PC-3 (cell line): ENCODE results near the gene RAD17. TPM values are rescaled to one million over a fixed set of nuclear protein-coding genes. Genes with fewer than 3 reads are reported as not detected.

Experiments used
- ATAC-seq: fragments of 200-7000 bp; cut with Tn5 transposase; 2 replicates; pipeline ENCODE4 v1.9.1; 2020; ENCODE audit warnings: mild to moderate bottlenecking, moderate library complexity
- BruUV-seq: library from RNA; stranded (reverse); fragments of 400-500 nt; replicated peaks from 2 replicates; lab custom pipeline; 2021; lab: Mats Ljungman, UMichigan
- CTCF ChIA-PET: fragments of 300-600 bp; sonication (Branson Sonifier 250); formaldehyde crosslinking; loops from one replicate; lab custom pipeline; 2022; ENCODE audit warnings: antibody characterized with exemption; lab: Charles Lee
- POLR2A ChIA-PET: fragments of 300-600 bp; sonication (Branson Sonifier 250); formaldehyde crosslinking; loops from one replicate; lab custom pipeline; 2022; ENCODE audit warnings: antibody characterized with exemption; ENCODE audit not compliant: unreplicated experiment; lab: Charles Lee
- DNase-seq: peaks from one replicate; pipeline ENCODE4 v3.0.0-alpha.2; 2015
- H2AFZ ChIP-seq: fragments of 300-600 bp; sonication (generic); 2 replicates; pipeline ENCODE4 v1.6.0; 2016; ENCODE audit warnings: antibody characterized with exemption, low read length
- H3F3A ChIP-seq: fragments of 300-600 bp; sonication (generic); one replicate; pipeline ENCODE4 v1.6.0; 2017; ENCODE audit warnings: antibody characterized with exemption, low read length, control low read depth, mild to moderate bottlenecking; ENCODE audit not compliant: unreplicated experiment
- H3K27ac ChIP-seq: fragments of 300-600 bp; sonication (generic); 2 replicates; pipeline ENCODE4 v1.5.1; 2016; ENCODE audit warnings: mild to moderate bottlenecking, low read length
- H3K27me3 ChIP-seq: fragments of 300-600 bp; sonication (generic); 2 replicates; pipeline ENCODE4 v1.6.1; 2016; ENCODE audit warnings: low read length, mixed read lengths
- H3K36me3 ChIP-seq: fragments of 300-600 bp; sonication (generic); 2 replicates; pipeline ENCODE4 v1.6.1; 2016; ENCODE audit warnings: low read depth, mixed run types, low read length, mixed read lengths
- H3K4me1 ChIP-seq: fragments of 300-600 bp; sonication (generic); 2 replicates; pipeline ENCODE4 v1.5.1; 2016; ENCODE audit warnings: low read length; ENCODE audit not compliant: insufficient read depth
- H3K4me2 ChIP-seq: fragments of 300-600 bp; sonication (generic); 2 replicates; pipeline ENCODE4 v1.6.0; 2016; ENCODE audit warnings: low read length
- H3K4me3 ChIP-seq: fragments of 300-600 bp; sonication (generic); 2 replicates; pipeline ENCODE4 v1.5.1; 2016; ENCODE audit warnings: mild to moderate bottlenecking, low read length, mixed read lengths
- H3K79me2 ChIP-seq: fragments of 300-600 bp; sonication (generic); 2 replicates; pipeline ENCODE4 v1.6.1; 2017; ENCODE audit warnings: low read length, mixed read lengths
- H3K9ac ChIP-seq: fragments of 300-600 bp; sonication (generic); 2 replicates; pipeline ENCODE4 v1.6.0; 2016; ENCODE audit warnings: mild to moderate bottlenecking, low read length
- H3K9me2 ChIP-seq: fragments of 300-600 bp; sonication (generic); replicated peaks from 2 replicates; pipeline ENCODE4 v1.6.1; 2016; ENCODE audit warnings: mixed run types, low read length, mixed read lengths
- H3K9me3 ChIP-seq: fragments of 300-600 bp; sonication (generic); 2 replicates; pipeline ENCODE4 v1.6.1; 2016; ENCODE audit warnings: low read length, mixed read lengths
- H4K20me1 ChIP-seq: fragments of 300-600 bp; sonication (generic); 2 replicates; pipeline ENCODE4 v1.6.1; 2016; ENCODE audit warnings: low read length, mixed read lengths
- CTCF ChIP-seq: fragments of 300-600 bp; sonication (generic); conservative IDR thresholded peaks from 2 replicates; pipeline ENCODE4 v1.5.1; 2017; ENCODE audit warnings: antibody characterized with exemption, low read depth, mild to moderate bottlenecking, low read length
- EZH2 ChIP-seq: fragments of 300-600 bp; sonication (generic); IDR thresholded peaks from one replicate; pipeline ENCODE4 v1.6.1; 2017; ENCODE audit warnings: antibody characterized with exemption, mild to moderate bottlenecking, low read length; ENCODE audit not compliant: unreplicated experiment
- EZH2phosphoT487 ChIP-seq: fragments of 300-600 bp; sonication (generic); IDR thresholded peaks from 2 replicates; pipeline ENCODE4 v1.6.1; 2018; ENCODE audit warnings: mild to moderate bottlenecking, antibody characterized with exemption, low read length, borderline replicate concordance
- intact Hi-C: fragments of 100-400 bp; cut with micrococcal nuclease; formaldehyde crosslinking; loops from 2 replicates; pipeline ENCODE4 v1.9.0; 2023
- total RNA-seq: library from RNA; depleted of rRNA; stranded (reverse); fragments of >200 nt; gene quantifications from 2 replicates; pipeline ENCODE4 v1.2.3, GENCODE V29; 2014; rRNA removed

Gene RAD17
- total RNA-seq, 1 experiment from 2014 or later = 13.5 TPM

GRCh38 chr5:69462170-69462569 lies 92.6 kb downstream of the RAD17 start:
- TF ChIP-seq EZH2 = no peak
- no peak for TF ChIP-seq CTCF
- no peak for TF ChIP-seq EZH2phosphoT487
- Histone ChIP-seq H2AFZ (no peak overlapping the region), H3K9me2 (no peaks in the 10 kb centered on the region), H3K4me2 (no peak overlapping the region), H3K4me3 (no peak overlapping the region), H3K27me3 (no peaks in the 10 kb centered on the region), H3K36me3 (no peaks in the 10 kb centered on the region), H3K4me1 (no peaks in the 10 kb centered on the region), H3K79me2 (no peaks in the 10 kb centered on the region), H3K9ac (no peak overlapping the region), H4K20me1 (no peaks in the 10 kb centered on the region), H3K27ac (no peak overlapping the region), H3F3A (no peaks in the 10 kb centered on the region), H3K9me3 (no peaks in the 10 kb centered on the region)
- intact Hi-C loops = no loop called here
- ATAC-seq (no peak), DNase-seq (no peak)
- BruUV-seq = no TSS peak
- CTCF ChIA-PET = no interaction called here
- POLR2A ChIA-PET = no interaction called here

Other genes with a start within 250 kb of the RAD17 start
- 134 and 185 TPM in 2 replicates for gene CCNB1, start 202.7 kb upstream of the RAD17 start, total RNA-seq
- 22.1 and 27.8 TPM in 2 replicates for gene CENPH, start 180.2 kb upstream of the RAD17 start, total RNA-seq
- gene CDK7, start 134.9 kb upstream of the RAD17 start, total RNA-seq = 19.9 and 26.6 TPM in 2 replicates
- gene CCDC125, start 37.0 kb upstream of the RAD17 start, total RNA-seq = 4.4 and 4.7 TPM in 2 replicates
- gene AK6, start 298 bp upstream of the RAD17 start, total RNA-seq = 25.3 and 37.4 TPM in 2 replicates
- gene TAF9, start 298 bp upstream of the RAD17 start, total RNA-seq = 61.3 and 61.6 TPM in 2 replicates
- gene MARVELD2, start 45.3 kb downstream of the RAD17 start, total RNA-seq = 12.5 and 15.4 TPM in 2 replicates
- 35.4 and 45.2 TPM in 2 replicates for gene OCLN, start 123.0 kb downstream of the RAD17 start, total RNA-seq
- 14.0 and 15.4 TPM in 2 replicates for gene GTF2H2C, start 190.4 kb downstream of the RAD17 start, total RNA-seq